Fibroblast of skin of right biceps (primary cell): ENCODE measurements around the gene NKAIN1.
"Not testable (repeated sequence)": the region's sequence is repeated elsewhere in the genome, so short reads cannot be mapped to it uniquely, and the experiment has no call there.

Source experiments
- DNase-seq: peaks from one replicate; pipeline ENCODE4 v3.0.0-alpha.2; 2013

NKAIN1 gene

GRCh38 chr1:31148409-31148808 is 91.3 kb downstream of the NKAIN1 start:
- no peak for DNase-seq

- DNase-seq = no peak
Measured at GRCh38 chr1:31145648-31146047, 94.0 kb downstream of the NKAIN1 start.

GRCh38 chr1:31144442-31144841 is 95.2 kb downstream of the NKAIN1 start:
- no peak for DNase-seq

- DNase-seq = no peak
Measured at GRCh38 chr1:31143455-31143854, 96.2 kb downstream of the NKAIN1 start.

GRCh38 chr1:31142406-31142805 is 97.3 kb downstream of the NKAIN1 start:
- no peak for DNase-seq

GRCh38 chr1:31140299-31140698 is 99.4 kb downstream of the NKAIN1 start:
- no peak for DNase-seq

GRCh38 chr1:31138797-31139521 is 100.7 kb downstream of the NKAIN1 start:
- not testable (repeated sequence) for DNase-seq

- not testable (repeated sequence) for DNase-seq
Measured at GRCh38 chr1:31137873-31138272, 101.8 kb downstream of the NKAIN1 start.

GRCh38 chr1:31135973-31136600 is 103.6 kb downstream of the NKAIN1 start:
- no peak for DNase-seq

GRCh38 chr1:31133368-31133767 is 106.3 kb downstream of the NKAIN1 start:
- DNase-seq = no peak
